Stimulated activated naive CD4-positive, alpha-beta T cell (primary cell): ENCODE data around the gene NEU2.

ENCODE experiments used
- DNase-seq, 6 experiments: peaks; one replicate each; lab custom pipeline; 2025; lab: John Stamatoyannopoulos, UW

The NEU2 gene

GRCh38 chr2:233032551-233033320, at the start of gene NEU2:
TSS of gene NEU2 (plus strand) at chr2:233032672. CDS start at chr2:233032672, 0 bp downstream.
- DNase-seq = no peak

GRCh38 chr2:232982926-232983668, 49.4 kb upstream of the NEU2 start:
- DNase-seq = no peak

- DNase-seq = no peak
Measured at GRCh38 chr2:232983669-232984140, 48.8 kb upstream of the NEU2 start.

GRCh38 chr2:232984451-232985207, 47.8 kb upstream of the NEU2 start:
- DNase-seq = no peak

- DNase-seq = no peak
Measured at GRCh38 chr2:232986155-232986554, 46.3 kb upstream of the NEU2 start.

- no peak for DNase-seq
Measured at GRCh38 chr2:232993231-232993821, 39.1 kb upstream of the NEU2 start.

- DNase-seq = no peak
Measured at GRCh38 chr2:232994446-232994845, 38.0 kb upstream of the NEU2 start.

- DNase-seq = no peak
Measured at GRCh38 chr2:232997749-232998665, 34.5 kb upstream of the NEU2 start.

GRCh38 chr2:232998666-232998985, 33.8 kb upstream of the NEU2 start:
- DNase-seq = no peak

GRCh38 chr2:232999354-232999753, 33.1 kb upstream of the NEU2 start:
- no peak for DNase-seq

GRCh38 chr2:233000886-233001750, 31.4 kb upstream of the NEU2 start:
- DNase-seq = no peak

- no peak for DNase-seq
Measured at GRCh38 chr2:233002829-233003657, 29.4 kb upstream of the NEU2 start.

- DNase-seq = no peak
Measured at GRCh38 chr2:233003658-233004555, 28.6 kb upstream of the NEU2 start.

GRCh38 chr2:233005096-233005495, 27.4 kb upstream of the NEU2 start:
- no peak for DNase-seq

- DNase-seq = no peak
Measured at GRCh38 chr2:233006648-233007047, 25.8 kb upstream of the NEU2 start.

GRCh38 chr2:233007270-233007669, 25.2 kb upstream of the NEU2 start:
- DNase-seq = no peak

- no peak for DNase-seq
Measured at GRCh38 chr2:233007739-233008138, 24.7 kb upstream of the NEU2 start.

- no peak for DNase-seq
Measured at GRCh38 chr2:233009661-233010060, 22.8 kb upstream of the NEU2 start.
